HG03575 (cell line): ENCODE results near the gene AGBL5.
"Not testable (repeated sequence)": the region's sequence is repeated elsewhere in the genome, so short reads cannot be mapped to it uniquely, and the experiment has no call there.

Experiments
- ATAC-seq: cut with Tn5 transposase; IDR thresholded peaks from one replicate; pipeline ENCODE4 v1.9.1; 2021; ENCODE audit not compliant: unreplicated experiment, insufficient number of reproducible peaks, low FRiP score; ENCODE audit errors: extremely low read depth

The AGBL5 gene

GRCh38 chr2:27071990-27072830 lies 20.7 kb downstream of the AGBL5 start:
- ATAC-seq = no peak

- no peak for ATAC-seq
Observed at GRCh38 chr2:27072920-27073319, 21.5 kb downstream of the AGBL5 start.

GRCh38 chr2:27073782-27074181 lies 22.3 kb downstream of the AGBL5 start:
- ATAC-seq = no peak

GRCh38 chr2:27074738-27075565 lies 23.5 kb downstream of the AGBL5 start:
- no peak for ATAC-seq

GRCh38 chr2:27075566-27075871 lies 24.1 kb downstream of the AGBL5 start:
- not testable (repeated sequence) for ATAC-seq

- no peak for ATAC-seq
Observed at GRCh38 chr2:27076323-27076722, 24.9 kb downstream of the AGBL5 start.

- no peak for ATAC-seq
Observed at GRCh38 chr2:27077231-27077630, 25.8 kb downstream of the AGBL5 start.

- ATAC-seq = no peak
Observed at GRCh38 chr2:27078267-27079194, 27.1 kb downstream of the AGBL5 start, which contains the start of gene EMILIN1. Gene EMILIN1 (plus strand): TSS chr2:27078615. CDS start chr2:27079066, 451 bp downstream.

GRCh38 chr2:27079233-27080139 lies 28.0 kb downstream of the AGBL5 start:
- ATAC-seq = no peak

- no peak for ATAC-seq
Observed at GRCh38 chr2:27080140-27080469, 28.6 kb downstream of the AGBL5 start.

GRCh38 chr2:27080603-27080936 lies 29.1 kb downstream of the AGBL5 start:
- no peak for ATAC-seq

- no peak for ATAC-seq
Observed at GRCh38 chr2:27081984-27082772, 30.7 kb downstream of the AGBL5 start.

GRCh38 chr2:27082773-27083409 lies 31.4 kb downstream of the AGBL5 start:
- ATAC-seq = no peak

GRCh38 chr2:27083410-27084296 lies 32.2 kb downstream of the AGBL5 start:
- ATAC-seq = no peak

- ATAC-seq = no peak
Observed at GRCh38 chr2:27084297-27085061, 33.0 kb downstream of the AGBL5 start.
